Measurements from ENCODE around the gene TANK.
"Not testable (repeated sequence)": the region's sequence is repeated elsewhere in the genome, so short reads cannot be mapped to it uniquely, and the experiment has no call there.

The TANK gene

GRCh38 chr2:161170377-161170776 is 10.1 kb downstream of the TANK start:
- DNase-seq: no peak

GRCh38 chr2:161170958-161171932 is 11.0 kb downstream of the TANK start:
- DNase-seq: no peak

GRCh38 chr2:161172901-161173540 is 12.8 kb downstream of the TANK start:
- DNase-seq: no peak

GRCh38 chr2:161173541-161174194 is 13.4 kb downstream of the TANK start:
- no peak for DNase-seq

- no peak for DNase-seq
Observed at GRCh38 chr2:161177969-161178368, 17.7 kb downstream of the TANK start.

- no peak for DNase-seq
Observed at GRCh38 chr2:161178756-161179155, 18.5 kb downstream of the TANK start.

GRCh38 chr2:161190050-161190449 is 29.8 kb downstream of the TANK start:
- no peak for DNase-seq

- not testable (repeated sequence) for DNase-seq
Observed at GRCh38 chr2:161195602-161196001, 35.4 kb downstream of the TANK start.

- DNase-seq: peak; percentile 26
Observed at GRCh38 chr2:161199912-161200701, 39.9 kb downstream of the TANK start.

- DNase-seq: no peak
Observed at GRCh38 chr2:161204846-161205245, 44.6 kb downstream of the TANK start.

GRCh38 chr2:161206471-161207032 is 46.3 kb downstream of the TANK start:
- DNase-seq: no peak

- DNase-seq: no peak
Observed at GRCh38 chr2:161207941-161208340, 47.7 kb downstream of the TANK start.

- DNase-seq: no peak
Observed at GRCh38 chr2:161208527-161209139, 48.4 kb downstream of the TANK start.

GRCh38 chr2:161209902-161210301 is 49.7 kb downstream of the TANK start:
- DNase-seq: no peak

- no peak for DNase-seq
Observed at GRCh38 chr2:161217597-161218185, 57.5 kb downstream of the TANK start.

GRCh38 chr2:161219211-161219610 is 59.0 kb downstream of the TANK start:
- DNase-seq: no peak

GRCh38 chr2:161223139-161223732 is 63.0 kb downstream of the TANK start:
- DNase-seq: no peak

- DNase-seq: no peak
Observed at GRCh38 chr2:161228511-161229240, 68.4 kb downstream of the TANK start.

- no peak for DNase-seq
Observed at GRCh38 chr2:161230959-161231358, 70.7 kb downstream of the TANK start.

- no peak for DNase-seq
Observed at GRCh38 chr2:161232571-161232970, 72.3 kb downstream of the TANK start.
